A549 (cell line): ENCODE results near the gene RAB1B. TPM values are rescaled to one million over a fixed set of nuclear protein-coding genes. Genes with fewer than 3 reads are reported as not detected.

Experiments used
- ATAC-seq, 2 experiments: fragments of 200-7000 bp in 1 of 2; fragments of >200 bp in 1 of 2; cut with Nextera tagmentation in 1 of 2; cut with Tn5 transposase in 1 of 2; 3 replicates each; pipeline versions ENCODE4 v1.8.0 to v1.9.1; 2018 to 2020; ENCODE audit warnings: mild to moderate bottlenecking in 1 of 2, moderate library complexity in 1 of 2
- CTCF ChIA-PET: fragments of 300-600 bp; sonication (Branson Sonifier 250); formaldehyde crosslinking; extraction: SDS; loops from one replicate; lab custom pipeline; 2021; ENCODE audit warnings: antibody characterized with exemption, inconsistent platforms; lab: Yijun Ruan, JAX
- POLR2A ChIA-PET: fragments of 350-600 bp; formaldehyde crosslinking; extraction: SDS; loops from one replicate; lab custom pipeline; 2021; ENCODE audit warnings: antibody characterized with exemption, inconsistent platforms; lab: Yijun Ruan, JAX
- DNase-seq, 2 experiments: peaks; one replicate each; pipeline versions ENCODE4 v3.0.0 to v3.0.0-alpha.2; 2011 to 2016; ENCODE audit warnings: low read depth in 1 of 2, low spot score in 1 of 2
- FAIRE-seq: peaks from 2 replicates; lab custom pipeline; 2011; peaks lifted over from hg19 to GRCh38; lab: Jason Lieb, UNC
- H3K27ac ChIP-seq, 2 experiments: fragments of >200 bp; sonication (Bioruptor Twin); formaldehyde crosslinking; 3 replicates each; pipeline ENCODE4 v1.5.1; 2016 to 2017
- H3K4me1 ChIP-seq: fragments of >200 bp; sonication (Bioruptor Twin); formaldehyde crosslinking; 3 replicates; pipeline ENCODE4 v1.6.1; 2016
- H3K4me2 ChIP-seq: fragments of >200 bp; sonication (Bioruptor Twin); formaldehyde crosslinking; 3 replicates; pipeline ENCODE4 v1.6.1; 2016
- H3K4me3 ChIP-seq: fragments of >200 bp; sonication (Bioruptor Twin); formaldehyde crosslinking; 3 replicates; pipeline ENCODE4 v1.5.1; 2016
- H3K9me3 ChIP-seq: fragments of >200 bp; sonication (Bioruptor Twin); formaldehyde crosslinking; 3 replicates; pipeline ENCODE4 v1.6.1; 2016
- CTCF ChIP-seq: fragments of >200 bp; sonication (Bioruptor Twin); formaldehyde crosslinking; IDR thresholded peaks from 3 replicates; pipeline ENCODE4 v1.5.1; 2016
- EHF ChIP-seq: fragments of 250-450 bp; sonication (Bioruptor Pico); IDR thresholded peaks from 2 replicates; pipeline ENCODE4 v1.5.0; 2020; ENCODE audit warnings: mild to moderate bottlenecking
- EP300 ChIP-seq, 2 experiments: fragments of >200 bp; sonication (Bioruptor Twin); formaldehyde crosslinking; IDR thresholded peaks; 2 replicates in 1 of 2; 3 replicates in 1 of 2; pipeline ENCODE4 v1.6.1; 2016 to 2017
- ESRRA ChIP-seq: fragments of 150-350 bp; IDR thresholded peaks from 2 replicates; pipeline ENCODE4 v1.6.1; 2014; ENCODE audit warnings: mild to moderate bottlenecking, low read length, borderline replicate concordance
- FOSL2 ChIP-seq, 2 experiments: fragments of 450-650 bp in 1 of 2; fragments of >200 bp in 1 of 2; sonication (Bioruptor Twin) in 1 of 2; formaldehyde crosslinking; IDR thresholded peaks; 2 replicates each; pipeline versions ENCODE4 v1.5.0 to v1.6.1; 2016 to 2020; ENCODE audit warnings: mild to moderate bottlenecking in 1 of 2, moderate library complexity in 1 of 2
- FOXS1 ChIP-seq: fragments of 250-450 bp; sonication (Bioruptor Pico); IDR thresholded peaks from 2 replicates; pipeline ENCODE4 v1.5.0; 2020; ENCODE audit warnings: mild to moderate bottlenecking, moderate library complexity
- HDAC2 ChIP-seq: fragments of 200-600 bp; sonication (generic); IDR thresholded peaks from 2 replicates; pipeline ENCODE4 v1.6.1; 2016
- JUNB ChIP-seq: fragments of >200 bp; sonication (Bioruptor Twin); formaldehyde crosslinking; IDR thresholded peaks from 2 replicates; pipeline ENCODE4 v1.6.1; 2016
- NFE2L2 ChIP-seq: fragments of 150-350 bp; conservative IDR thresholded peaks from 2 replicates; pipeline ENCODE4 v1.6.1; 2014; ENCODE audit warnings: low read length
- NPAS2 ChIP-seq: fragments of 250-450 bp; sonication (Bioruptor Pico); IDR thresholded peaks from 2 replicates; pipeline ENCODE4 v1.8.0; 2022; ENCODE audit warnings: mild to moderate bottlenecking, moderate library complexity, borderline replicate concordance
- NR3C1 ChIP-seq: fragments of >200 bp; sonication (Bioruptor Twin); formaldehyde crosslinking; IDR thresholded peaks from 3 replicates; pipeline ENCODE4 v1.6.1; 2017
- PHF8 ChIP-seq: fragments of 200-600 bp; sonication (generic); IDR thresholded peaks from 2 replicates; pipeline ENCODE4 v1.6.1; 2016; ENCODE audit warnings: low read depth, mild to moderate bottlenecking, antibody characterized with exemption, moderate library complexity, borderline replicate concordance
- POLR2A ChIP-seq: IDR thresholded peaks from 2 replicates; pipeline ENCODE4 v1.6.1; 2012; ENCODE audit warnings: mild to moderate bottlenecking, low read length
- RAD21 ChIP-seq, 2 experiments: fragments of >200 bp in 1 of 2; sonication (Bioruptor Twin) in 1 of 2; formaldehyde crosslinking in 1 of 2; IDR thresholded peaks in 1 of 2; conservative IDR thresholded peaks in 1 of 2; 2 replicates in 1 of 2; 3 replicates in 1 of 2; pipeline ENCODE4 v1.6.1; 2012 to 2018; ENCODE audit warnings: inconsistent platforms in 1 of 2
- REST ChIP-seq: fragments of 200-600 bp; sonication (generic); IDR thresholded peaks from 2 replicates; pipeline ENCODE4 v1.6.1; 2016; ENCODE audit warnings: antibody characterized with exemption, mild to moderate bottlenecking, moderate library complexity
- RFX5 ChIP-seq: fragments of 450-650 bp; IDR thresholded peaks from 2 replicates; pipeline ENCODE4 v1.7.1; 2014; ENCODE audit warnings: antibody characterized with exemption, mild to moderate bottlenecking, moderate library complexity
- RNF2 ChIP-seq: fragments of 200-600 bp; sonication (generic); IDR thresholded peaks from 2 replicates; pipeline ENCODE4 v1.6.1; 2016; ENCODE audit warnings: low read depth, mild to moderate bottlenecking, antibody characterized with exemption, moderate library complexity, borderline replicate concordance
- ZC3H11A ChIP-seq: fragments of 450-650 bp; IDR thresholded peaks from 2 replicates; pipeline ENCODE4 v1.6.1; 2014; ENCODE audit warnings: antibody characterized with exemption, mild to moderate bottlenecking
- ZFP36 ChIP-seq: fragments of 450-650 bp; IDR thresholded peaks from 2 replicates; pipeline ENCODE4 v1.6.1; 2014; ENCODE audit warnings: borderline replicate concordance; ENCODE audit not compliant: partially characterized antibody
- ZSCAN20 ChIP-seq: fragments of 250-450 bp; sonication (Bioruptor Pico); IDR thresholded peaks from 2 replicates; pipeline ENCODE4 v1.8.0; 2022; ENCODE audit warnings: mild to moderate bottlenecking, moderate library complexity
- WGBS: methylation state at CpG from one replicate; pipeline ENCODE4 v1.1.6; 2017; ENCODE audit errors: missing lambda C conversion rate; 5-methylcytosine and 5-hydroxymethylcytosine counted together
- polyA plus RNA-seq, 4 experiments: library from polyadenylated mRNA; depleted of rRNA in 3 of 4; stranded (reverse); fragments of >200 nt; fragmentation: RNase III in 1 of 4; extraction: RNeasy Plus Mini Kit Qiagen cat#74134 plus additional on column Dnase treatment in 1 of 4; gene quantifications; 2 replicates in 3 of 4; 3 replicates in 1 of 4; pipeline ENCODE4 v1.2.3, GENCODE V29; 2011 to 2017
- TF ChIP-seq, protein P1 (sequence below): fragments of 250-450 bp; sonication (Bioruptor Pico); IDR thresholded peaks from 2 replicates; pipeline ENCODE4 v1.5.0; 2021; ENCODE audit warnings: mild to moderate bottlenecking, moderate library complexity, borderline replicate concordance
- TF ChIP-seq, protein P2 (sequence below): fragments of 450-650 bp; IDR thresholded peaks from 2 replicates; pipeline ENCODE4 v1.6.1; 2014; ENCODE audit warnings: antibody characterized with exemption

The RAB1B gene
- polyA plus RNA-seq, 2 of the 4 experiments (the other 2 are of a cell fraction): 87.8 to 147 TPM

DNA sequence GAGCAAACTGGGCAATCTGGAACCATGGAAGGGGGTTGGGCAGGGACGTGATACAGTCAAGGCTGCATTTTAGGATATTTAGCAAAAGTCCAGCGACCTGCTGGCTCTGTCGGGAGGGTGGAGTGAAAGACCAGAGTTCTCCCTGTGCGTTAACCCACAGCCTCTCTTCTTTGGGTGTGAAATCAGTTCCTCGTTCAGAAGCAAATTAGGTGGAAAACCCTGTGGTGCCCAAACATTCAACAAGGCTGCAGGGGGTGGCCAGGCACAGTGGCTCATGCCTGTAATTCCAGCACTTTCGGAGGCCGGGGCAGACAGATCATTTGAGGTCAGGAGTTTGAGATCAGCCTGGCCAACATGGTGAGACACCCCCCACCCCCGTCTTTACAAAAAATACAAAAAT is 29.2 kb downstream of the RAB1B start:
- TF ChIP-seq ZFP36 (no peak), NR3C1 (no peak), FOXS1 (CRISPR knock-in tag) (no peak), REST (no peak), POLR2A (no peak), EHF (CRISPR knock-in tag) (no peak), ESRRA (no peak), RAD21 (conservative IDR thresholded peaks at IDR 0.05 in 1 of 2, IDR thresholded peaks at IDR 0.05 in 1 of 2) (no peak), RNF2 (no peak), ZSCAN20 (CRISPR knock-in tag) (no peak), PHF8 (no peak), JUNB (no peak), NFE2L2 (no peak)
- Histone ChIP-seq H3K27ac (no peak overlapping the region), H3K4me3 (no peak overlapping the region), H3K4me1 (no peaks in the 10 kb centered on the region), H3K9me3 (no peaks in the 10 kb centered on the region), H3K4me2 (no peak overlapping the region)
- ChIA-PET CTCF (interaction anchor here (0.8 to 10.1 kb wide), 9 partner anchors 8 to 398 kb away, joined by 3 to 116 read pairs (median 3); no protein-coding TSS in a partner anchor), POLR2A (interaction anchor here (0.6 to 0.8 kb wide), 2 partner anchors 15 to 47 kb away, joined by 3 to 4 read pairs; no protein-coding TSS in a partner anchor)
- DNase-seq: no peak
- 77% methylated on average over 8 of the region's 8 CpGs for WGBS
- no peak for FAIRE-seq
- ATAC-seq: no peak

DNA sequence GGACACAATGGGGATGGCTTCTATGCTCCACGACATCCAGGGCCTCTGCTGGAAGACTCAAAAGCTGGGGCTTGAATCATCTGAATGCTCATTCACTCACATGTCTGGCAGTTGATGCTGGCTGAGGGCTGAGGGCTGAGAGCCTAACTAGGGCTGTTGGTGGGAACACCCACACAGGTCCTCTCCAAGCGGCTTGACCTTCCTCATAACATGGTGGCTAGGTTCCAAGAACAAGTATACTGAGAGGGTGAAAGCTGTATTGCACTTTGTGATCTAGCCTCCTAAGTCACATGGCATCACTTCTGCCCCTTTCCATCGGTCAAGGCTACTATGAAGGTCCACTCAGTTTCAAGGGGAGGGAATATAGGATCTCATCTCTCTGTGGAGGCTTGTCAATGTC is 30.7 kb downstream of the RAB1B start:
- Histone ChIP-seq H3K9me3 (no peaks in the 10 kb centered on the region), H3K4me3 (no peak overlapping the region), H3K4me2 (no peak overlapping the region), H3K27ac (no peak overlapping the region), H3K4me1 (no peaks in the 10 kb centered on the region)
- 63% methylated on average over 3 of the region's 3 CpGs for WGBS
- no peak for FAIRE-seq
- POLR2A ChIA-PET: interaction anchor here (1.3 kb wide), 1 partner anchor 13 kb away, joined by 8 read pairs; no protein-coding TSS in a partner anchor
- ATAC-seq: no peak
- no peak for DNase-seq
- CTCF ChIA-PET: interaction anchor here (0.6 to 10.1 kb wide), 4 partner anchors 12 to 91 kb away, joined by 3 to 116 read pairs (median 3); no protein-coding TSS in a partner anchor
- no peak for TF ChIP-seq NPAS2 (CRISPR knock-in tag)

DNA sequence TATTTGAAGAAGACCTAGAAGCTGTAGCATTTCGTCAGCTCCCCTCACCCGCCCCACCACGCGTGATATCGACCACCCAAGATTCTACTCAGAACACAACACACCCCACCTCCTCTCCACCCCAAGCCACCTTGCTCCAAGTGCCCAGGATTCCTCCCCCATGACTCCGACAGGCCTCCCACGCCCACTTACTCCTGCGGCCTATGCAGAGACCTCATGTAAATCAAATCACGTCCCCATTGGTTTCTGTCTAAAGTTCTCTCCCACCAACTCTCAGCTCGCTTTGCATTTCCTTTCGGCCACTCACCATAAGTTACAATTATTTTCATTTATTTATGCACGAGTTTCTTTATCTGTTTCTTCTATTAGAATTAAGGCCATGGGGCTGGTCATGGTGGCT is 34.2 kb downstream of the RAB1B start:
- H3K4me2 ChIP-seq: no peak overlapping the region
- POLR2A ChIA-PET: interaction anchor here (0.6 kb wide), 1 partner anchor 14 kb away, joined by 3 read pairs; the partner anchor contains the start of gene YIF1A

More for the DNA sequence above, 34.2 kb downstream of the RAB1B start:
- CTCF ChIA-PET: interaction anchor here (1.0 to 10.1 kb wide), 7 partner anchors 9 to 106 kb away, joined by 3 to 116 read pairs (median 6); partner anchors contain the start of genes RIN1 and TMEM151A
- Histone ChIP-seq H3K4me3 (no peak overlapping the region), H3K9me3 (no peaks in the 10 kb centered on the region), H3K27ac (no peak overlapping the region), H3K4me1 (no peaks in the 10 kb centered on the region)
- no peak for FAIRE-seq
- no peak for ATAC-seq
- DNase-seq: no peak
- TF ChIP-seq, protein P1, sequence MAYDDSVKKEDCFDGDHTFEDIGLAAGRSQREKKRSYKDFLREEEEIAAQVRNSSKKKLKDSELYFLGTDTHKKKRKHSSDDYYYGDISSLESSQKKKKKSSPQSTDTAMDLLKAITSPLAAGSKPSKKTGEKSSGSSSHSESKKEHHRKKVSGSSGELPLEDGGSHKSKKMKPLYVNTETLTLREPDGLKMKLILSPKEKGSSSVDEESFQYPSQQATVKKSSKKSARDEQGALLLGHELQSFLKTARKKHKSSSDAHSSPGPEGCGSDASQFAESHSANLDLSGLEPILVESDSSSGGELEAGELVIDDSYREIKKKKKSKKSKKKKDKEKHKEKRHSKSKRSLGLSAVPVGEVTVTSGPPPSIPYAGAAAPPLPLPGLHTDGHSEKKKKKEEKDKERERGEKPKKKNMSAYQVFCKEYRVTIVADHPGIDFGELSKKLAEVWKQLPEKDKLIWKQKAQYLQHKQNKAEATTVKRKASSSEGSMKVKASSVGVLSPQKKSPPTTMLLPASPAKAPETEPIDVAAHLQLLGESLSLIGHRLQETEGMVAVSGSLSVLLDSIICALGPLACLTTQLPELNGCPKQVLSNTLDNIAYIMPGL (CRISPR knock-in tag): no peak
- no peak for TF ChIP-seq RFX5
- TF ChIP-seq, protein P2, sequence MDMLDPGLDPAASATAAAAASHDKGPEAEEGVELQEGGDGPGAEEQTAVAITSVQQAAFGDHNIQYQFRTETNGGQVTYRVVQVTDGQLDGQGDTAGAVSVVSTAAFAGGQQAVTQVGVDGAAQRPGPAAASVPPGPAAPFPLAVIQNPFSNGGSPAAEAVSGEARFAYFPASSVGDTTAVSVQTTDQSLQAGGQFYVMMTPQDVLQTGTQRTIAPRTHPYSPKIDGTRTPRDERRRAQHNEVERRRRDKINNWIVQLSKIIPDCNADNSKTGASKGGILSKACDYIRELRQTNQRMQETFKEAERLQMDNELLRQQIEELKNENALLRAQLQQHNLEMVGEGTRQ: no peak
- TF ChIP-seq CTCF: no peak
- TF ChIP-seq ZC3H11A: no peak
- no peak for TF ChIP-seq RAD21 (conservative IDR thresholded peaks at IDR 0.05 in 1 of 2, IDR thresholded peaks at IDR 0.05 in 1 of 2)
- TF ChIP-seq EHF (CRISPR knock-in tag): no peak
- TF ChIP-seq HDAC2: no peak
- TF ChIP-seq EP300 (IDR thresholded peaks at IDR 0.05): no peak
- TF ChIP-seq FOSL2 (IDR thresholded peaks at IDR 0.05): no peak
- no peak for TF ChIP-seq FOSL2 (CRISPR knock-in tag; IDR thresholded peaks at IDR 0.05)
- WGBS: 81% methylated on average over 12 of the region's 12 CpGs
